Stimulated activated naive CD8-positive, alpha-beta T cell treated with anti-CD3 and anti-CD28 coated beads, Interleukin-15, amount 100 ng/mL, for 72 hours (primary cell): ENCODE data around the gene PRRG4.

Experiments
- ATAC-seq: fragments of 150-1000 bp; cut with Tn5 transposase; 2 replicates; pipeline ENCODE4 v1.10.0; 2021; ENCODE audit warnings: mild to moderate bottlenecking, moderate library complexity
- DNase-seq, 2 donors: peaks; one replicate each; pipeline ENCODE4 v3.0.0; 2021 to 2022
- H3K27ac Mint-ChIP-seq, 2 donors: one replicate each; pipeline ENCODE4 v1.8.0; 2022; ENCODE audit warnings: mild to moderate bottlenecking in 2 of 2, mixed read lengths in 2 of 2, moderate library complexity in 2 of 2
- H3K27me3 Mint-ChIP-seq: one replicate; pipeline ENCODE4 v1.8.0; 2022; ENCODE audit warnings: mixed read lengths
- H3K4me1 Mint-ChIP-seq: one replicate; pipeline ENCODE4 v1.8.0; 2022; ENCODE audit warnings: mild to moderate bottlenecking, mixed read lengths
- H3K4me3 Mint-ChIP-seq, 2 donors: one replicate each; pipeline ENCODE4 v1.8.0; 2022; ENCODE audit warnings: mild to moderate bottlenecking in 2 of 2, mixed read lengths in 2 of 2, moderate library complexity in 1 of 2
- H3K9me3 Mint-ChIP-seq, 2 donors: one replicate each; pipeline ENCODE4 v1.8.0; 2022; ENCODE audit warnings: mixed read lengths in 2 of 2

PRRG4 gene

DNA sequence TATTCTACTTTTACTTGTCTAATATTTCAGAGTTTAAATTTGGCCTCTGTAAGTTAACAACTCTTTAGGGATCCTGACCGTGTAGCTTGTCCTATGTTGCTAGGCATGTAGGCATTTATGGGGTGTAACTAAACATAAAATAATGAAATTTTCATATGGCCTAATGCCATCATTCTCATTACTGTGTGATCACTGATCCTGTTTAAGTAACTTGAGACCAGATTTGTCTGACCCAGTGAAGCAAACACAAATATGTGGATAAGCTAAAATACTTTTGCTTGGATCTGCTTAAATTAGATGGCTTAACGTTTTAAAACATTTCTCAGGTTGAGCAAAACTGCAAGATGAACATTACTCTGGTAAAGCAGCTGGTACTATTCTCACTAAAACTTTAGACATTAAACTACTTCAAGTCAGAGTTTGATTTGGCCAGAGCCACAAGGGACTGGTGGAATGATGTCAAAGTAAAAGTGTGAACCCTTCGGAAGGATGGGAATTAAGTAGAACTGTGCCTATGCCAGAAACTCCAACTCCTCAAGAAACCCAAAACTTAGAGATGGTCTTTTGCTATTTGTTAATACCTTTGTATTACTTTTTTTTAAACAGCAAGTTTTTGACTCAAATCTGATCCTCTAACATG, 75.4 kb downstream of the PRRG4 start:
- H3K27ac Mint-ChIP-seq, result peak overlapping the region in 1 of 2 donors; percentile 27
- no peak overlapping the region for H3K4me3 Mint-ChIP-seq
- no peak for DNase-seq
- peaks cover 15% of the 10 kb centered on the region for H3K4me1 Mint-ChIP-seq
- no peak for ATAC-seq
- no peaks in the 10 kb centered on the region for H3K9me3 Mint-ChIP-seq
- H3K27me3 Mint-ChIP-seq, result no peaks in the 10 kb centered on the region
